Sciatic nerve (tissue), 2 donors: ENCODE results near the gene SLC5A5. TPM values are rescaled to one million over a fixed set of nuclear protein-coding genes. Genes with fewer than 3 reads are reported as not detected.
"Not testable (repeated sequence)": the region's sequence is repeated elsewhere in the genome, so short reads cannot be mapped to it uniquely, and the experiment has no call there.

ENCODE experiments used
- ATAC-seq: fragments of 200-7000 bp; cut with Tn5 transposase; one replicate; pipeline ENCODE4 v1.9.1; 2020; ENCODE audit warnings: mild to moderate bottlenecking, moderate library complexity
- DNase-seq: peaks from one replicate; pipeline ENCODE4 v3.0.0-alpha.2; 2020; ENCODE audit warnings: low spot score
- intact Hi-C: fragments of 100-400 bp; cut with DNase I; formaldehyde crosslinking; loops from one replicate; pipeline ENCODE4 v1.14.2; 2022
- total RNA-seq: library from RNA; stranded (reverse); fragmentation: NEBNext Ultra II Directional; extraction: Animal tissue kit (Norgen Biotek cat#: 25700); gene quantifications from one replicate; pipeline ENCODE4 v1.2.1, GENCODE V29; 2021
- donor health status: DM: no; HTN: no; CAD: no.
- donor health status: DM: no; HTN: no; CAD: no.

The SLC5A5 gene
- total RNA-seq, 1 donor from 2014 or later = not detected

- intact Hi-C loops = loop anchor here (5.0 kb wide), 1 partner anchor 872 kb away; no protein-coding TSS in a partner anchor
- ATAC-seq = no peak
- no peak for DNase-seq
Measured at GRCh38 chr19:17909003-17909732, 37.4 kb downstream of the SLC5A5 start.

GRCh38 chr19:17910791-17911360 is 39.1 kb downstream of the SLC5A5 start:
- no peak for ATAC-seq
- intact Hi-C loops = no loop called here
- DNase-seq = no peak

GRCh38 chr19:17915940-17916593 is 44.3 kb downstream of the SLC5A5 start:
- intact Hi-C loops = no loop called here
- no peak for ATAC-seq
- no peak for DNase-seq

GRCh38 chr19:17918151-17918550 is 46.4 kb downstream of the SLC5A5 start:
- intact Hi-C loops, DNase-seq, ATAC-seq: not testable (repeated sequence)

GRCh38 chr19:17919122-17919521 is 47.4 kb downstream of the SLC5A5 start:
- intact Hi-C loops, ATAC-seq, DNase-seq: not testable (repeated sequence)

- DNase-seq (no peak), ATAC-seq (no peak)
- intact Hi-C loops = no loop called here
Measured at GRCh38 chr19:17920527-17920926, 48.8 kb downstream of the SLC5A5 start.

- ATAC-seq = no peak
- no peak for DNase-seq
- intact Hi-C loops = no loop called here
Measured at GRCh38 chr19:17922138-17922537, 50.4 kb downstream of the SLC5A5 start.

- DNase-seq (no peak), ATAC-seq (no peak)
- intact Hi-C loops = no loop called here
Measured at GRCh38 chr19:17926044-17926443, 54.3 kb downstream of the SLC5A5 start.

GRCh38 chr19:17929056-17929455 is 57.3 kb downstream of the SLC5A5 start:
- intact Hi-C loops = no loop called here
- ATAC-seq = no peak
- DNase-seq = no peak

- no peak for DNase-seq
- peak; percentile 1 for ATAC-seq
- intact Hi-C loops = no loop called here
Measured at GRCh38 chr19:17931532-17932191, 59.9 kb downstream of the SLC5A5 start.

- ATAC-seq = peak; percentile 97
- intact Hi-C loops = no loop called here
- peak; percentile 93 for DNase-seq
Measured at GRCh38 chr19:17932485-17933338, 61.0 kb downstream of the SLC5A5 start, which contains the start of gene CCDC124. TSS of gene CCDC124 (plus strand) at chr19:17933015. CDS start at chr19:17936421, 3,406 bp downstream.

- DNase-seq (no peak), ATAC-seq (no peak)
- intact Hi-C loops = no loop called here
Measured at GRCh38 chr19:17933414-17934129, 61.8 kb downstream of the SLC5A5 start.

- ATAC-seq (no peak), DNase-seq (no peak)
- intact Hi-C loops = no loop called here
Measured at GRCh38 chr19:17936379-17936778, 64.6 kb downstream of the SLC5A5 start.

- no peak for ATAC-seq
- intact Hi-C loops = no loop called here
- no peak for DNase-seq
Measured at GRCh38 chr19:17937371-17937900, 65.7 kb downstream of the SLC5A5 start.

GRCh38 chr19:17938092-17938845 is 66.5 kb downstream of the SLC5A5 start:
- intact Hi-C loops = loop anchor here (2.0 kb wide), 1 partner anchor 59 kb away; no protein-coding TSS in a partner anchor
- ATAC-seq = peak; percentile 88
- peak; percentile 88 for DNase-seq

- intact Hi-C loops = no loop called here
- ATAC-seq = no peak
- DNase-seq = no peak
Measured at GRCh38 chr19:17942181-17942580, 70.4 kb downstream of the SLC5A5 start.
